HCT116 (cell line): ENCODE data around the gene PML. TPM values are rescaled to one million over a fixed set of nuclear protein-coding genes. Genes with fewer than 3 reads are reported as not detected.
"Not testable (repeated sequence)": the region's sequence is repeated elsewhere in the genome, so short reads cannot be mapped to it uniquely, and the experiment has no call there.

Source experiments
- ATAC-seq: fragments of 200-7000 bp; cut with Tn5 transposase; 2 replicates; pipeline ENCODE4 v1.9.1; 2020; ENCODE audit warnings: mild to moderate bottlenecking, moderate library complexity
- BruUV-seq: library from RNA; stranded (reverse); fragments of 400-500 nt; replicated peaks from 2 replicates; lab custom pipeline; 2021; lab: Mats Ljungman, UMichigan
- CTCF ChIA-PET: fragments of 300-600 bp; sonication (Branson Sonifier 250); formaldehyde crosslinking; loops from one replicate; lab custom pipeline; 2021; ENCODE audit warnings: antibody characterized with exemption; lab: Charles Lee
- POLR2A ChIA-PET: fragments of 300-600, 350-600 bp; sonication (Branson Sonifier 250); formaldehyde crosslinking; loops from one replicate; lab custom pipeline; 2021; ENCODE audit warnings: antibody characterized with exemption; lab: Charles Lee
- RAD21 ChIA-PET, 2 experiments: fragments of 300-600 bp; sonication (Branson Sonifier 250); formaldehyde crosslinking; loops; one replicate each; lab custom pipeline; 2023; ENCODE audit warnings: low total read pairs in 2 of 2; ENCODE audit not compliant: uncharacterized antibody in 2 of 2, unreplicated experiment in 2 of 2, low non-redundant PET in 1 of 2; lab: Charles Lee
- DNase-seq: peaks from one replicate; pipeline ENCODE4 v3.0.0-alpha.2; 2010; ENCODE audit warnings: low read depth, low spot score
- H2AFZ ChIP-seq: fragments of 200-600 bp; shearing (Covaris generic), sonication (generic); 2 replicates; pipeline ENCODE4 v1.6.1; 2017; ENCODE audit warnings: low read depth, mixed run types, mixed read lengths, antibody characterized with exemption, low read length; ENCODE audit not compliant: poor library complexity, severe bottlenecking
- H3K27ac ChIP-seq: 2 replicates; pipeline ENCODE4 v1.5.1; 2012; ENCODE audit warnings: low read depth, low read length
- H3K27me3 ChIP-seq: fragments of 200-600 bp; sonication (generic); 2 replicates; pipeline ENCODE4 v1.6.1; 2016; ENCODE audit warnings: mixed run types, low read length, mixed read lengths; ENCODE audit not compliant: insufficient read depth
- H3K36me3 ChIP-seq, 2 experiments: fragments of 200-500 bp in 1 of 2; fragments of 200-600 bp in 1 of 2; sonication (Bioruptor generic) in 1 of 2; sonication (generic) in 1 of 2; 2 replicates each; pipeline versions ENCODE4 v1.5.1 to v1.6.1; 2014 to 2016; ENCODE audit warnings: low read length in 2 of 2, inconsistent platforms in 1 of 2, mixed read lengths in 1 of 2, mixed run types in 1 of 2; ENCODE audit not compliant: insufficient read depth in 2 of 2, control insufficient read depth in 1 of 2
- H3K4me1 ChIP-seq, 2 experiments: fragments of 200-600 bp in 1 of 2; sonication (generic) in 1 of 2; 2 replicates each; pipeline versions ENCODE4 v1.5.1 to v1.6.1; 2012 to 2017; ENCODE audit warnings: low read length in 2 of 2, inconsistent platforms in 1 of 2, mild to moderate bottlenecking in 1 of 2, mixed read lengths in 1 of 2, mixed run types in 1 of 2, moderate library complexity in 1 of 2; ENCODE audit not compliant: insufficient read depth in 2 of 2, control insufficient read depth in 1 of 2
- H3K4me2 ChIP-seq: fragments of 200-600 bp; sonication (generic); 2 replicates; pipeline ENCODE4 v1.6.1; 2017; ENCODE audit warnings: mixed run types, low read length, mixed read lengths
- H3K4me3 ChIP-seq, 2 experiments: fragments of 200-600 bp in 1 of 2; sonication (generic) in 1 of 2; replicated peaks in 1 of 2; 2 replicates each; pipeline ENCODE4 v1.5.1; 2011 to 2016; ENCODE audit warnings: low read length in 2 of 2, control low read depth in 1 of 2, low read depth in 1 of 2, mild to moderate bottlenecking in 1 of 2, mixed read lengths in 1 of 2, mixed run types in 1 of 2
- H3K79me2 ChIP-seq: fragments of 200-600 bp; sonication (generic); 2 replicates; pipeline ENCODE4 v1.6.1; 2017; ENCODE audit warnings: mild to moderate bottlenecking, mixed run types, low read length, moderate library complexity, mixed read lengths; ENCODE audit not compliant: insufficient read depth
- H3K9ac ChIP-seq: fragments of 200-600 bp; sonication (generic); 2 replicates; pipeline ENCODE4 v1.6.1; 2016; ENCODE audit warnings: low read length, mixed read lengths
- H3K9me2 ChIP-seq: fragments of 200-600 bp; sonication (generic), shearing (Covaris generic); 2 replicates; pipeline ENCODE4 v1.6.1; 2017; ENCODE audit warnings: mixed run types, mild to moderate bottlenecking, moderate library complexity; ENCODE audit not compliant: insufficient read depth
- H3K9me3 ChIP-seq, 2 experiments: fragments of 200-500 bp in 1 of 2; fragments of 200-600 bp in 1 of 2; sonication (Bioruptor generic) in 1 of 2; sonication (generic) in 1 of 2; 2 replicates each; pipeline ENCODE4 v1.6.1; 2014 to 2017; ENCODE audit warnings: low read length in 2 of 2, mixed read lengths in 2 of 2, inconsistent platforms in 1 of 2, low read depth in 1 of 2, mild to moderate bottlenecking in 1 of 2, mixed run types in 1 of 2, moderate library complexity in 1 of 2; ENCODE audit not compliant: control insufficient read depth in 1 of 2, insufficient read depth in 1 of 2
- H4K20me1 ChIP-seq: fragments of 200-600 bp; sonication (generic), shearing (Covaris generic); 2 replicates; pipeline ENCODE4 v1.6.1; 2017; ENCODE audit warnings: mixed run types, mild to moderate bottlenecking, moderate library complexity; ENCODE audit not compliant: insufficient read depth
- CTCF ChIP-seq, 3 experiments: fragments of 200-600 bp in 1 of 3; sonication (generic) in 1 of 3; IDR thresholded peaks in 2 of 3; conservative IDR thresholded peaks in 1 of 3; 2 replicates each; pipeline ENCODE4 v1.5.1; 2012 to 2017; ENCODE audit warnings: low read depth in 2 of 3, low read length in 2 of 3, antibody characterized with exemption in 1 of 3, borderline replicate concordance in 1 of 3, control low read depth in 1 of 3, mild to moderate bottlenecking in 1 of 3, mixed read lengths in 1 of 3, mixed run types in 1 of 3, moderate library complexity in 1 of 3; ENCODE audit not compliant: insufficient read depth in 1 of 3
- RAD21 ChIP-seq: IDR thresholded peaks from 2 replicates; pipeline ENCODE4 v1.6.1; 2012; ENCODE audit warnings: low read depth, mild to moderate bottlenecking
- intact Hi-C: fragments of 100-400 bp; cut with micrococcal nuclease; formaldehyde crosslinking; loops from 2 replicates; pipeline ENCODE4 v1.10.0; 2022
- total RNA-seq: library from RNA; stranded (reverse); gene quantifications from one replicate; pipeline ENCODE4 v1.2.1, GENCODE V29; 2021; ENCODE audit not compliant: unreplicated experiment

Gene PML
- total RNA-seq, 1 experiment from 2014 or later = 28.1 TPM

GRCh38 chr15:74064822-74065221 lies 70.3 kb downstream of the PML start:
- DNase-seq, H3K9me3 ChIP-seq, H3K79me2 ChIP-seq, H3K9ac ChIP-seq, H4K20me1 ChIP-seq, H3K27ac ChIP-seq, intact Hi-C loops, POLR2A ChIA-PET, H3K27me3 ChIP-seq, ATAC-seq, H3K4me3 ChIP-seq, RAD21 ChIA-PET, H3K9me2 ChIP-seq, H3K4me1 ChIP-seq, H3K36me3 ChIP-seq, BruUV-seq, H3K4me2 ChIP-seq, H2AFZ ChIP-seq: not testable (repeated sequence)
- CTCF ChIA-PET = interaction anchor here (0.7 kb wide), 1 partner anchor 1235 kb away, joined by 5 read pairs; no protein-coding TSS in a partner anchor

GRCh38 chr15:74065684-74066411 lies 71.3 kb downstream of the PML start:
- H3K4me1 ChIP-seq, H3K27ac ChIP-seq, POLR2A ChIA-PET, BruUV-seq, RAD21 ChIA-PET, H2AFZ ChIP-seq, H3K27me3 ChIP-seq, CTCF ChIA-PET, H3K9me3 ChIP-seq, intact Hi-C loops, H3K9ac ChIP-seq, H3K36me3 ChIP-seq, H3K79me2 ChIP-seq, H3K4me2 ChIP-seq, DNase-seq, H3K4me3 ChIP-seq, H3K9me2 ChIP-seq, H4K20me1 ChIP-seq: not testable (repeated sequence)
- ATAC-seq = peak; percentile 97
- TF ChIP-seq CTCF (IDR thresholded peaks at IDR 0.05 in 2 of 3, conservative IDR thresholded peaks at IDR 0.05 in 1 of 3; ENCODE audit: borderline replicate concordance in 1 of 3, insufficient read depth in 1 of 3, low read depth in 2 of 3, low read length in 2 of 3) = peak; percentile 26 to 75 (median 36); a peak in 5 of 6 replicates
- TF ChIP-seq RAD21 = peak; percentile 31; the same call in 1 of the 2 replicates

GRCh38 chr15:74071645-74072044 lies 77.1 kb downstream of the PML start:
- BruUV-seq, H3K4me1 ChIP-seq, H3K79me2 ChIP-seq, POLR2A ChIA-PET, H4K20me1 ChIP-seq, ATAC-seq, H3K27me3 ChIP-seq, H3K4me2 ChIP-seq, H2AFZ ChIP-seq, H3K36me3 ChIP-seq, DNase-seq, H3K9ac ChIP-seq, intact Hi-C loops, H3K9me3 ChIP-seq, H3K27ac ChIP-seq, RAD21 ChIA-PET, H3K4me3 ChIP-seq, H3K9me2 ChIP-seq, CTCF ChIA-PET: not testable (repeated sequence)

- H3K79me2 ChIP-seq, ATAC-seq, H3K4me3 ChIP-seq, RAD21 ChIA-PET, H3K27me3 ChIP-seq, intact Hi-C loops, CTCF ChIA-PET, H2AFZ ChIP-seq, H3K9me2 ChIP-seq, H3K9me3 ChIP-seq, H3K4me2 ChIP-seq, H3K36me3 ChIP-seq, DNase-seq, BruUV-seq, POLR2A ChIA-PET, H4K20me1 ChIP-seq, H3K9ac ChIP-seq, H3K4me1 ChIP-seq, H3K27ac ChIP-seq: not testable (repeated sequence)
Measured at GRCh38 chr15:74072132-74072531, 77.6 kb downstream of the PML start.
